CD14-positive monocyte (primary cell): ENCODE measurements around the gene TMEM201. TPM values are rescaled to one million over a fixed set of nuclear protein-coding genes. Genes with fewer than 3 reads are reported as not detected.

ENCODE experiments used
- DNase-seq, 3 donors: peaks; one replicate each; pipeline ENCODE4 v3.0.0-alpha.2; 2011 to 2022
- H2AFZ ChIP-seq: 2 replicates; pipeline ENCODE4 v1.6.0; 2012; ENCODE audit warnings: mild to moderate bottlenecking, low read depth, low read length, inconsistent platforms; ENCODE audit not compliant: insufficient read depth, poor library complexity, severe bottlenecking
- H3K27ac ChIP-seq, 2 donors: 1 replicate in 1 of 2; 2 replicates in 1 of 2; pipeline ENCODE4 v1.5.1; 2012 to 2013; ENCODE audit warnings: low read length in 2 of 2, control low read depth in 1 of 2, inconsistent platforms in 1 of 2, low read depth in 1 of 2, mild to moderate bottlenecking in 1 of 2
- H3K27me3 ChIP-seq, 2 donors: one replicate each; pipeline versions ENCODE4 v1.6.0 to v1.6.1; 2011 to 2013; ENCODE audit warnings: low read length in 2 of 2; ENCODE audit not compliant: control insufficient read depth in 2 of 2, insufficient read depth in 2 of 2
- H3K36me3 ChIP-seq, 2 donors: replicated peaks in 1 of 2; 1 replicate in 1 of 2; 2 replicates in 1 of 2; pipeline versions ENCODE4 v1.5.1 to v1.6.1; 2012 to 2013; ENCODE audit warnings: low read length in 2 of 2, control low read depth in 1 of 2, inconsistent platforms in 1 of 2, mild to moderate bottlenecking in 1 of 2; ENCODE audit not compliant: insufficient read depth in 2 of 2, control insufficient read depth in 1 of 2
- H3K4me1 ChIP-seq, 2 donors: 1 replicate in 1 of 2; 2 replicates in 1 of 2; pipeline versions ENCODE4 v1.5.1 to v1.6.1; 2012 to 2013; ENCODE audit warnings: low read length in 2 of 2, control low read depth in 1 of 2, inconsistent platforms in 1 of 2, mild to moderate bottlenecking in 1 of 2, moderate library complexity in 1 of 2; ENCODE audit not compliant: insufficient read depth in 2 of 2, control insufficient read depth in 1 of 2
- H3K4me2 ChIP-seq: replicated peaks from 2 replicates; pipeline ENCODE3; 2012; ENCODE audit warnings: low read length, moderate library complexity, mild to moderate bottlenecking; ENCODE audit not compliant: poor library complexity, severe bottlenecking; ENCODE audit errors: extremely low read depth
- H3K4me3 ChIP-seq, 3 experiments: fragments of 200-600 bp in 1 of 3; sonication (generic) in 1 of 3; replicated peaks in 1 of 3; 1 replicate in 2 of 3; 2 replicates in 1 of 3; pipeline ENCODE4 v1.5.1; 2011 to 2013; ENCODE audit warnings: low read length in 3 of 3, mild to moderate bottlenecking in 3 of 3, control low read depth in 2 of 3, low read depth in 2 of 3, inconsistent platforms in 1 of 3, moderate library complexity in 1 of 3
- H3K79me2 ChIP-seq: 2 replicates; pipeline ENCODE4 v1.6.0; 2012; ENCODE audit warnings: mild to moderate bottlenecking, control low read depth, inconsistent platforms, low read length, moderate library complexity; ENCODE audit not compliant: insufficient read depth
- H3K9ac ChIP-seq: 2 replicates; pipeline ENCODE4 v1.6.0; 2017; ENCODE audit warnings: low read length, mild to moderate bottlenecking; ENCODE audit not compliant: insufficient read depth, poor library complexity, severe bottlenecking
- H3K9me3 ChIP-seq, 2 donors: replicated peaks in 1 of 2; 1 replicate in 1 of 2; 2 replicates in 1 of 2; pipeline versions ENCODE4 v1.5.1 to v1.6.1; 2012 to 2013; ENCODE audit warnings: low read length in 2 of 2, control low read depth in 1 of 2; ENCODE audit not compliant: control insufficient read depth in 1 of 2, insufficient read depth in 1 of 2
- H4K20me1 ChIP-seq: 2 replicates; pipeline ENCODE4 v1.6.0; 2012; ENCODE audit warnings: mild to moderate bottlenecking, low read length, control low read depth, moderate library complexity; ENCODE audit not compliant: insufficient read depth
- H3K27ac Mint-ChIP-seq, 7 donors: one replicate each; pipeline ENCODE4 v1.8.0; 2020; ENCODE audit warnings: mild to moderate bottlenecking in 7 of 7, mixed read lengths in 7 of 7, moderate library complexity in 6 of 7, inconsistent platforms in 2 of 7
- H3K27me3 Mint-ChIP-seq, 3 donors: one replicate each; pipeline ENCODE4 v1.8.0; 2021 to 2022; ENCODE audit warnings: low read depth in 3 of 3, mild to moderate bottlenecking in 3 of 3, mixed read lengths in 3 of 3, moderate library complexity in 3 of 3, inconsistent platforms in 1 of 3
- H3K36me3 Mint-ChIP-seq, 2 donors: one replicate each; pipeline ENCODE4 v1.8.0; 2020; ENCODE audit warnings: mixed read lengths in 2 of 2, inconsistent platforms in 1 of 2, mild to moderate bottlenecking in 1 of 2
- H3K4me1 Mint-ChIP-seq: one replicate; pipeline ENCODE4 v1.8.0; 2020; ENCODE audit warnings: mild to moderate bottlenecking, mixed read lengths
- H3K4me3 Mint-ChIP-seq, 2 donors: one replicate each; pipeline ENCODE4 v1.8.0; 2020; ENCODE audit warnings: mild to moderate bottlenecking in 2 of 2, mixed read lengths in 2 of 2, moderate library complexity in 1 of 2
- H3K9me3 Mint-ChIP-seq, 7 donors: one replicate each; pipeline ENCODE4 v1.8.0; 2020 to 2022; ENCODE audit warnings: mixed read lengths in 7 of 7, mild to moderate bottlenecking in 6 of 7, moderate library complexity in 6 of 7, inconsistent platforms in 2 of 7
- WGBS: methylation state at CpG from one replicate; pipeline ENCODE4 v1.1.5; 2013; ENCODE audit warnings: missing lambda C conversion rate; ENCODE audit not compliant: insufficient coverage; 5-methylcytosine and 5-hydroxymethylcytosine counted together
- intact Hi-C, 2 donors: fragments of 100-400 bp; cut with micrococcal nuclease; formaldehyde crosslinking; loops; one replicate each; pipeline versions ENCODE4 v1.15.0 to v1.15.1; 2023
- polyA plus RNA-seq, 3 donors: library from polyadenylated mRNA; depleted of rRNA in 1 of 3; unstranded in 2 of 3; stranded (reverse) in 1 of 3; fragments of 300-500 nt in 2 of 3; fragments of >200 nt in 1 of 3; fragmentation: Illumina TruSeq in 2 of 3; gene quantifications; 1 replicate in 2 of 3; 2 replicates in 1 of 3; pipeline ENCODE4 v1.2.3, GENCODE V29; 2012 to 2021
- TF ChIP-seq, protein P1 (sequence below): fragments of 200-600 bp; IDR thresholded peaks from one replicate; pipeline ENCODE4 v1.8.0; 2022; ENCODE audit warnings: antibody characterized with exemption, mild to moderate bottlenecking

TMEM201 gene
- polyA plus RNA-seq, 3 donors, result 0.37 to 3.7 (median 0.37) TPM

DNA sequence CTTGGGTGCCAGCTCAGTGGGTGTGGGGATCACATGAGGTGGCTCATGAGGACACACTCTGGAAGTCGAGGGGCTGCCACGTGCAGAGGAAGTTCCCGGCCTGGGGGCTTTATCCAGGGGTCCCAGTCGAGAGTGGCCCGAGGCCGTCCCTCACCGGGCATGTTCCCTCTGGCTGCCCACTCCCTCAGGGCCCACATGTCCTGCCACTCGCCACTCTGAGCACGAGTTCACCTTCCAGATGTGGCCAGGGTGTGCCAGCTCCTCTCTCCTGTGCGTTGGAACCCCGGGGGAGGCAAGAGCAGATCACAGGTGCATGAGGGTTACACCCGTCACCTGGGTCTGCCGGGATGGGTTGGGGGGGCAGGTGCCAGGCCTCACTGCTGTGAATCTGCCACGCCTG, 14.6 kb downstream of the TMEM201 start:
- DNase-seq, result no peak
- Histone ChIP-seq H3K79me2 (no peaks in the 10 kb centered on the region), H3K9ac (no peak overlapping the region), H3K9me3 (no peaks in the 10 kb centered on the region), H2AFZ (no peak overlapping the region), H3K27me3 (no peaks in the 10 kb centered on the region), H3K36me3 (peaks cover 32 to 60% of the 10 kb centered on the region in 2 donors), H3K4me1 (no peaks in the 10 kb centered on the region), H3K27ac (no peak overlapping the region), H3K4me3 (no peak overlapping the region), H4K20me1 (no peaks in the 10 kb centered on the region), H3K4me2 (no peak overlapping the region)
- Mint-ChIP-seq H3K27ac (peak overlapping the region in 1 of 7 donors; percentile 27), H3K9me3 (no peaks in the 10 kb centered on the region), H3K36me3 (peaks cover 18 to 62% of the 10 kb centered on the region in 2 donors), H3K4me1 (no peaks in the 10 kb centered on the region), H3K27me3 (peaks cover 0 to 2% (median 0%) of the 10 kb centered on the region in 3 donors), H3K4me3 (no peak overlapping the region)
- 97% methylated on average over 11 of the region's 14 CpGs for WGBS
- TF ChIP-seq, protein P1, sequence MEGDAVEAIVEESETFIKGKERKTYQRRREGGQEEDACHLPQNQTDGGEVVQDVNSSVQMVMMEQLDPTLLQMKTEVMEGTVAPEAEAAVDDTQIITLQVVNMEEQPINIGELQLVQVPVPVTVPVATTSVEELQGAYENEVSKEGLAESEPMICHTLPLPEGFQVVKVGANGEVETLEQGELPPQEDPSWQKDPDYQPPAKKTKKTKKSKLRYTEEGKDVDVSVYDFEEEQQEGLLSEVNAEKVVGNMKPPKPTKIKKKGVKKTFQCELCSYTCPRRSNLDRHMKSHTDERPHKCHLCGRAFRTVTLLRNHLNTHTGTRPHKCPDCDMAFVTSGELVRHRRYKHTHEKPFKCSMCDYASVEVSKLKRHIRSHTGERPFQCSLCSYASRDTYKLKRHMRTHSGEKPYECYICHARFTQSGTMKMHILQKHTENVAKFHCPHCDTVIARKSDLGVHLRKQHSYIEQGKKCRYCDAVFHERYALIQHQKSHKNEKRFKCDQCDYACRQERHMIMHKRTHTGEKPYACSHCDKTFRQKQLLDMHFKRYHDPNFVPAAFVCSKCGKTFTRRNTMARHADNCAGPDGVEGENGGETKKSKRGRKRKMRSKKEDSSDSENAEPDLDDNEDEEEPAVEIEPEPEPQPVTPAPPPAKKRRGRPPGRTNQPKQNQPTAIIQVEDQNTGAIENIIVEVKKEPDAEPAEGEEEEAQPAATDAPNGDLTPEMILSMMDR, result no peak
- intact Hi-C loops, result no loop called here

DNA sequence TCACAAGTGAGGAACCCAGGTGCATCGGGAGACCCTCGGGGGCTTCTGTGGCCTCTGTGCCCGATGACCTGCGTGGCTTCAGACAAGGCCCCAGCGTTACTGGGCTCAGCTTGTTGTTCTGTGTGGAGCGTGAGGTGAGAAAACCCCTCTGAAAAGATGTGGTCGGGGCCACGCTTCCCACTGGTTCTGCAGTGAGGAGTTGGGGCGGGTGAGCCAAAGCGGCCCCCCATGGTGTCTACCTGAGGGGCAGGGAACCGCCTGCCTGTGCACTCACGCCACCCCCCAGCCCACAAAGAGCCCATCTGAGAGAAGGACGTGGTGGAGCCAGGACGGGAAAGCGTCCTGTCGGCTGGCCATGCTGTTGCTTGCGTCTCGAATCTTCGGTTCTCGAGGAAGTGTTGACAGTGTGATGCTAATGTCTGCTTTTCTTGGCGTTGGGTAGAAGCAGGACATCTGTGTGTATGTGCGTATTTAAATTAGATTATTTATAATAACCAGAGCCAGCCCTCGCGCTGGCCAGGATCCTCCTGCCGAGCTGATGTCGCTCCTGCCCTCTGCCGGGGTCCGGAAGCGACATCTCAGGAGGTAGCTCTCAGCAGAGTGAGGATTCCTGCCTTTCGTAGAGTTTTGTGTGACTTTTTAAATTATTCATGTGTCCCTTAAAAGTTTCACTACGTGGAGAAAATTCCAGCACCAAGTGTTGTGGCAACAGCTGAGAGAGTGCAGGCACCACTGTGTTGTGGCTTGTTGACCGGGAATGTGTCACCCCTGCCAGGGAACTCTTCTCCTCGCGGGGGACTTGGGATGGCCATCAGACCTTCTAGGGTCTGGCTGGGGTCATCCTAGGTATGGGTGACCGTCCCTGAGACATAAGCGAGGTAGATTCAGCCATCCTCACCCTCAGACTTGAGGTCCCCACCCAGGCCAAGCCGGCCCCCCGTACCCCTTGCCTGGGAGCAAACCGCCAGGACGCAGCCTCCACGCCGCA, 15.3 kb downstream of the TMEM201 start:
- Mint-ChIP-seq H3K4me3 (no peak overlapping the region), H3K27ac (no peak overlapping the region), H3K4me1 (no peaks in the 10 kb centered on the region), H3K36me3 (peaks cover 18 to 62% of the 10 kb centered on the region in 2 donors), H3K9me3 (no peaks in the 10 kb centered on the region), H3K27me3 (peaks cover 0 to 2% (median 0%) of the 10 kb centered on the region in 3 donors)
- H3K79me2 ChIP-seq, result no peaks in the 10 kb centered on the region
- no peak overlapping the region for H2AFZ ChIP-seq
- intact Hi-C loops, result no loop called here
- H3K36me3 ChIP-seq, result peaks cover 31 to 65% of the 10 kb centered on the region in 2 donors
- H4K20me1 ChIP-seq, result no peaks in the 10 kb centered on the region
- H3K9ac ChIP-seq, result no peak overlapping the region
- DNase-seq, result no peak
- no peaks in the 10 kb centered on the region for H3K27me3 ChIP-seq
- TF ChIP-seq, protein P1, result no peak
- H3K4me2 ChIP-seq, result no peak overlapping the region
- WGBS, result 92% methylated on average over 24 of the region's 42 CpGs
- H3K4me1 ChIP-seq, result no peaks in the 10 kb centered on the region
- no peak overlapping the region for H3K4me3 ChIP-seq
- H3K27ac ChIP-seq, result no peak overlapping the region
- H3K9me3 ChIP-seq, result no peaks in the 10 kb centered on the region
